Sigmoid colon (tissue), 4 donors: ENCODE results near the gene MGAT1.

ENCODE experiments used
- POLR2AphosphoS5 ChIP-seq, 4 donors: sonication (generic); formaldehyde crosslinking; IDR thresholded peaks; one replicate each; pipeline ENCODE4 v1.6.1; 2017; ENCODE audit warnings: antibody characterized with exemption in 4 of 4
- TF ChIP-seq, protein P1 (sequence below), 4 experiments: fragments of 450-650 bp in 3 of 4; fragments of 200-600 bp in 1 of 4; IDR thresholded peaks; one replicate each; pipeline ENCODE4 v1.5.1; 2016 to 2019; ENCODE audit warnings: antibody characterized with exemption in 4 of 4, mild to moderate bottlenecking in 3 of 4, moderate library complexity in 2 of 4

- TF ChIP-seq, protein P1, sequence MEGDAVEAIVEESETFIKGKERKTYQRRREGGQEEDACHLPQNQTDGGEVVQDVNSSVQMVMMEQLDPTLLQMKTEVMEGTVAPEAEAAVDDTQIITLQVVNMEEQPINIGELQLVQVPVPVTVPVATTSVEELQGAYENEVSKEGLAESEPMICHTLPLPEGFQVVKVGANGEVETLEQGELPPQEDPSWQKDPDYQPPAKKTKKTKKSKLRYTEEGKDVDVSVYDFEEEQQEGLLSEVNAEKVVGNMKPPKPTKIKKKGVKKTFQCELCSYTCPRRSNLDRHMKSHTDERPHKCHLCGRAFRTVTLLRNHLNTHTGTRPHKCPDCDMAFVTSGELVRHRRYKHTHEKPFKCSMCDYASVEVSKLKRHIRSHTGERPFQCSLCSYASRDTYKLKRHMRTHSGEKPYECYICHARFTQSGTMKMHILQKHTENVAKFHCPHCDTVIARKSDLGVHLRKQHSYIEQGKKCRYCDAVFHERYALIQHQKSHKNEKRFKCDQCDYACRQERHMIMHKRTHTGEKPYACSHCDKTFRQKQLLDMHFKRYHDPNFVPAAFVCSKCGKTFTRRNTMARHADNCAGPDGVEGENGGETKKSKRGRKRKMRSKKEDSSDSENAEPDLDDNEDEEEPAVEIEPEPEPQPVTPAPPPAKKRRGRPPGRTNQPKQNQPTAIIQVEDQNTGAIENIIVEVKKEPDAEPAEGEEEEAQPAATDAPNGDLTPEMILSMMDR (IDR thresholded peaks at IDR 0.05), result peak in 2 of 4 experiments; percentile 13 to 19
- TF ChIP-seq POLR2AphosphoS5 (IDR thresholded peaks at IDR 0.05), result peak; percentile 92 to 97 (median 94)
Observed at GRCh38 chr5:180831139-180832093, 28.8 kb upstream of the MGAT1 start.
